GM23338 (cell line): ENCODE measurements around the gene TMEM92. TPM values are rescaled to one million over a fixed set of nuclear protein-coding genes. Genes with fewer than 3 reads are reported as not detected.

Experiments
- ATAC-seq: fragments of 200-7000 bp; cut with Tn5 transposase; 3 replicates; pipeline ENCODE4 v1.9.1; 2020
- DNase-seq: peaks from one replicate; pipeline ENCODE4 v3.0.0-alpha.2; 2015; ENCODE audit warnings: low spot score
- H2AFZ ChIP-seq: fragments of 200-600 bp; sonication (generic); 2 replicates; pipeline ENCODE4 v1.8.0; 2016; ENCODE audit warnings: antibody characterized with exemption, mild to moderate bottlenecking, moderate library complexity
- H3F3A ChIP-seq: fragments of 200-600 bp; sonication (generic); replicated peaks from 2 replicates; pipeline ENCODE4 v1.8.0; 2017; ENCODE audit warnings: antibody characterized with exemption, mixed run types, low read depth
- H3K27ac ChIP-seq: fragments of 200-600 bp; sonication (generic); 2 replicates; pipeline ENCODE4 v1.6.1; 2016; ENCODE audit warnings: low read depth
- H3K27me3 ChIP-seq: fragments of 200-600 bp; sonication (generic); 2 replicates; pipeline ENCODE4 v1.8.0; 2016; ENCODE audit warnings: mild to moderate bottlenecking, mixed run types, moderate library complexity; ENCODE audit not compliant: insufficient read depth
- H3K36me3 ChIP-seq: fragments of 200-600 bp; sonication (generic); 2 replicates; pipeline ENCODE4 v1.8.0; 2016; ENCODE audit warnings: mild to moderate bottlenecking; ENCODE audit not compliant: insufficient read depth
- H3K4me1 ChIP-seq: fragments of 200-600 bp; sonication (generic); 2 replicates; pipeline ENCODE4 v1.8.0; 2016; ENCODE audit warnings: mild to moderate bottlenecking, moderate library complexity; ENCODE audit not compliant: insufficient read depth
- H3K4me2 ChIP-seq: fragments of 200-600 bp; sonication (generic); 2 replicates; pipeline ENCODE4 v1.7.1; 2017; ENCODE audit warnings: mixed run types
- H3K4me3 ChIP-seq: fragments of 200-600 bp; sonication (generic); 2 replicates; pipeline ENCODE4 v1.6.1; 2016; ENCODE audit warnings: mixed run types
- H3K79me2 ChIP-seq: fragments of 200-600 bp; sonication (generic); replicated peaks from 2 replicates; pipeline ENCODE4 v1.8.0; 2017; ENCODE audit warnings: mild to moderate bottlenecking; ENCODE audit not compliant: insufficient read depth
- H3K9me2 ChIP-seq: fragments of 200-600 bp; sonication (generic); 2 replicates; pipeline ENCODE4 v1.8.0; 2017; ENCODE audit not compliant: insufficient read depth
- H4K20me1 ChIP-seq: fragments of 200-600 bp; sonication (generic); replicated peaks from 2 replicates; pipeline ENCODE4 v1.8.0; 2017; ENCODE audit warnings: mild to moderate bottlenecking; ENCODE audit not compliant: insufficient read depth
- H3K27ac Mint-ChIP-seq: 2 replicates; pipeline ENCODE4 v1.8.0; 2020; ENCODE audit warnings: inconsistent platforms, mild to moderate bottlenecking, moderate library complexity, mixed read lengths
- H3K27me3 Mint-ChIP-seq: 3 replicates; pipeline ENCODE4 v1.8.0; 2022; ENCODE audit warnings: low read depth, mild to moderate bottlenecking, moderate library complexity, mixed read lengths, inconsistent platforms; ENCODE audit not compliant: insufficient read depth, poor library complexity
- H3K36me3 Mint-ChIP-seq: 3 replicates; pipeline ENCODE4 v1.8.0; 2021; ENCODE audit warnings: low read depth, mild to moderate bottlenecking, inconsistent platforms, moderate library complexity, mixed read lengths
- H3K4me1 Mint-ChIP-seq: 3 replicates; pipeline ENCODE4 v1.8.0; 2020; ENCODE audit warnings: mild to moderate bottlenecking, inconsistent platforms, mixed read lengths
- H3K4me3 Mint-ChIP-seq: 3 replicates; pipeline ENCODE4 v1.8.0; 2021; ENCODE audit warnings: moderate library complexity, mild to moderate bottlenecking, inconsistent platforms, mixed read lengths
- H3K9me3 Mint-ChIP-seq: 3 replicates; pipeline ENCODE4 v1.8.0; 2020; ENCODE audit warnings: moderate library complexity, mild to moderate bottlenecking, inconsistent platforms, mixed read lengths
- CREB1 ChIP-seq: fragments of 250-450 bp; sonication (Bioruptor Pico); IDR thresholded peaks from 2 replicates; pipeline ENCODE4 v1.5.0; 2020; ENCODE audit warnings: low read depth, mild to moderate bottlenecking, moderate library complexity
- ETS1 ChIP-seq: IDR thresholded peaks from 2 replicates; pipeline ENCODE4 v1.6.1; 2016; ENCODE audit warnings: antibody characterized with exemption
- EZH2 ChIP-seq: fragments of 200-600 bp; sonication (generic); IDR thresholded peaks from one replicate; pipeline ENCODE4 v1.8.0; 2017; ENCODE audit warnings: antibody characterized with exemption, mild to moderate bottlenecking, low read depth; ENCODE audit not compliant: unreplicated experiment
- EZH2phosphoT487 ChIP-seq: fragments of 200-600 bp; sonication (generic); IDR thresholded peaks from one replicate; pipeline ENCODE4 v1.8.1; 2018; ENCODE audit warnings: antibody characterized with exemption; ENCODE audit not compliant: unreplicated experiment
- JUNB ChIP-seq: IDR thresholded peaks from one replicate; pipeline ENCODE4 v1.6.1; 2016; ENCODE audit warnings: antibody characterized with exemption; ENCODE audit not compliant: unreplicated experiment
- NANOG ChIP-seq: IDR thresholded peaks from 2 replicates; pipeline ENCODE4 v1.6.1; 2016; ENCODE audit warnings: antibody characterized with exemption, borderline replicate concordance
- POLR2AphosphoS5 ChIP-seq: IDR thresholded peaks from 2 replicates; pipeline ENCODE4 v1.6.1; 2016; ENCODE audit warnings: antibody characterized with exemption, low read depth
- STAT1 ChIP-seq: IDR thresholded peaks from one replicate; pipeline ENCODE4 v1.6.1; 2016; ENCODE audit warnings: antibody characterized with exemption; ENCODE audit not compliant: unreplicated experiment
- ZNF114 ChIP-seq: fragments of 250-450 bp; sonication (Bioruptor Pico); IDR thresholded peaks from 2 replicates; pipeline ENCODE4 v1.5.0; 2020; ENCODE audit warnings: mild to moderate bottlenecking, moderate library complexity
- ZNF331 ChIP-seq: fragments of 250-450 bp; sonication (Bioruptor Pico); IDR thresholded peaks from 2 replicates; pipeline ENCODE4 v1.5.0; 2020; ENCODE audit warnings: low read depth, mild to moderate bottlenecking, moderate library complexity
- ZNF462 ChIP-seq: fragments of 250-450 bp; sonication (Bioruptor Pico); IDR thresholded peaks from 2 replicates; pipeline ENCODE4 v1.5.0; 2020; ENCODE audit warnings: mild to moderate bottlenecking, moderate library complexity
- polyA plus RNA-seq: library from polyadenylated mRNA; unstranded; fragments of >200 nt; fragmentation: Nextera tagmentation; extraction: Ambion mirVana; gene quantifications from 2 replicates; pipeline ENCODE4 v1.2.1, GENCODE V29; 2016
- total RNA-seq: library from RNA; depleted of rRNA; stranded (reverse); fragments of >200 nt; shearing (Covaris generic); gene quantifications from 2 replicates; pipeline ENCODE4 v1.2.3, GENCODE V29; 2014
- TF ChIP-seq, protein P1 (sequence below): IDR thresholded peaks from one replicate; pipeline ENCODE4 v1.6.1; 2018; ENCODE audit warnings: antibody characterized with exemption; ENCODE audit not compliant: unreplicated experiment
- TF ChIP-seq, protein P2 (sequence below), 2 experiments: fragments of 200-600 bp in 1 of 2; sonication (generic) in 1 of 2; conservative IDR thresholded peaks; 2 replicates each; pipeline versions ENCODE4 v1.5.1 to v1.6.1; 2016 to 2017; ENCODE audit warnings: antibody characterized with exemption in 2 of 2, low read depth in 2 of 2, mild to moderate bottlenecking in 2 of 2, moderate library complexity in 1 of 2

Gene TMEM92
- total and polyA plus RNA-seq, 2 experiments from 2014 or later = 9.7 to 18.4 TPM

DNA sequence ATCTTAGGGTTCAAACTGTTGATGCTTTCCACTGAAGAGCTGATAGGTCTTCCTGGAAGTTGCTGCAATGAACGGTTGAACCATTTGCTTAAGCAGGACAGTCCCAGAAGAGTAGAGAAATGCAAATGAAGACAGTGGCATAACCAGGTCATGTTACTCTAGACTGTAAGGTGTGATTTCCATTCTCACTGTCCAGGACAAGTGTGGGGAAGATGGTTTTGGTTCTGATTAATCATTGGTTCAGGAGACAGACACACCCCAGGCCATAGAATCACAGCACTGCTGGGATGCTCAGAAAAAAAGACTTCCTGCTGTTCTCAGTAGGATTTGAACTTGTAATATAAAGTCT is 36.8 kb downstream of the TMEM92 start:
- Mint-ChIP-seq H3K27me3 (peaks cover 12% of the 10 kb centered on the region), H3K9me3 (peaks cover 6% of the 10 kb centered on the region; the same call in 2 of the 3 replicates), H3K36me3 (0 out of 3 replicates have a peak, but pooled peaks cover 3% of the 10 kb centered on the region), H3K27ac (no peak overlapping the region), H3K4me3 (no peak overlapping the region), H3K4me1 (peaks cover 15% of the 10 kb centered on the region)
- H3K4me2 ChIP-seq = peak overlapping the region; percentile 26; the same call in 1 of the 2 replicates
- H3K4me1 ChIP-seq = 0 out of 2 replicates have a peak, but pooled peaks cover 8% of the 10 kb centered on the region
- no peak overlapping the region for H3K4me3 ChIP-seq
- ATAC-seq (no peak), DNase-seq (no peak)
- 0 out of 2 replicates have a peak, but pooled peaks cover 3% of the 10 kb centered on the region for H3K9me2 ChIP-seq
- no peaks in the 10 kb centered on the region for H3F3A ChIP-seq
- no peaks in the 10 kb centered on the region for H3K27me3 ChIP-seq
- no peaks in the 10 kb centered on the region for H3K36me3 ChIP-seq
- H4K20me1 ChIP-seq = no peaks in the 10 kb centered on the region
- H2AFZ ChIP-seq = no peak overlapping the region
- H3K27ac ChIP-seq = no peak overlapping the region
- TF ChIP-seq JUNB (no peak), CREB1 (CRISPR knock-in tag) (no peak), STAT1 (no peak), ETS1 (no peak), ZNF331 (CRISPR knock-in tag) (no peak), NANOG (no peak), EZH2 (no peak), ZNF462 (CRISPR knock-in tag) (no peak), ZNF114 (no peak), POLR2AphosphoS5 (no peak), EZH2phosphoT487 (no peak)
- TF ChIP-seq, protein P1, sequence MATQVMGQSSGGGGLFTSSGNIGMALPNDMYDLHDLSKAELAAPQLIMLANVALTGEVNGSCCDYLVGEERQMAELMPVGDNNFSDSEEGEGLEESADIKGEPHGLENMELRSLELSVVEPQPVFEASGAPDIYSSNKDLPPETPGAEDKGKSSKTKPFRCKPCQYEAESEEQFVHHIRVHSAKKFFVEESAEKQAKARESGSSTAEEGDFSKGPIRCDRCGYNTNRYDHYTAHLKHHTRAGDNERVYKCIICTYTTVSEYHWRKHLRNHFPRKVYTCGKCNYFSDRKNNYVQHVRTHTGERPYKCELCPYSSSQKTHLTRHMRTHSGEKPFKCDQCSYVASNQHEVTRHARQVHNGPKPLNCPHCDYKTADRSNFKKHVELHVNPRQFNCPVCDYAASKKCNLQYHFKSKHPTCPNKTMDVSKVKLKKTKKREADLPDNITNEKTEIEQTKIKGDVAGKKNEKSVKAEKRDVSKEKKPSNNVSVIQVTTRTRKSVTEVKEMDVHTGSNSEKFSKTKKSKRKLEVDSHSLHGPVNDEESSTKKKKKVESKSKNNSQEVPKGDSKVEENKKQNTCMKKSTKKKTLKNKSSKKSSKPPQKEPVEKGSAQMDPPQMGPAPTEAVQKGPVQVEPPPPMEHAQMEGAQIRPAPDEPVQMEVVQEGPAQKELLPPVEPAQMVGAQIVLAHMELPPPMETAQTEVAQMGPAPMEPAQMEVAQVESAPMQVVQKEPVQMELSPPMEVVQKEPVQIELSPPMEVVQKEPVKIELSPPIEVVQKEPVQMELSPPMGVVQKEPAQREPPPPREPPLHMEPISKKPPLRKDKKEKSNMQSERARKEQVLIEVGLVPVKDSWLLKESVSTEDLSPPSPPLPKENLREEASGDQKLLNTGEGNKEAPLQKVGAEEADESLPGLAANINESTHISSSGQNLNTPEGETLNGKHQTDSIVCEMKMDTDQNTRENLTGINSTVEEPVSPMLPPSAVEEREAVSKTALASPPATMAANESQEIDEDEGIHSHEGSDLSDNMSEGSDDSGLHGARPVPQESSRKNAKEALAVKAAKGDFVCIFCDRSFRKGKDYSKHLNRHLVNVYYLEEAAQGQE = no peak
- TF ChIP-seq, protein P2, sequence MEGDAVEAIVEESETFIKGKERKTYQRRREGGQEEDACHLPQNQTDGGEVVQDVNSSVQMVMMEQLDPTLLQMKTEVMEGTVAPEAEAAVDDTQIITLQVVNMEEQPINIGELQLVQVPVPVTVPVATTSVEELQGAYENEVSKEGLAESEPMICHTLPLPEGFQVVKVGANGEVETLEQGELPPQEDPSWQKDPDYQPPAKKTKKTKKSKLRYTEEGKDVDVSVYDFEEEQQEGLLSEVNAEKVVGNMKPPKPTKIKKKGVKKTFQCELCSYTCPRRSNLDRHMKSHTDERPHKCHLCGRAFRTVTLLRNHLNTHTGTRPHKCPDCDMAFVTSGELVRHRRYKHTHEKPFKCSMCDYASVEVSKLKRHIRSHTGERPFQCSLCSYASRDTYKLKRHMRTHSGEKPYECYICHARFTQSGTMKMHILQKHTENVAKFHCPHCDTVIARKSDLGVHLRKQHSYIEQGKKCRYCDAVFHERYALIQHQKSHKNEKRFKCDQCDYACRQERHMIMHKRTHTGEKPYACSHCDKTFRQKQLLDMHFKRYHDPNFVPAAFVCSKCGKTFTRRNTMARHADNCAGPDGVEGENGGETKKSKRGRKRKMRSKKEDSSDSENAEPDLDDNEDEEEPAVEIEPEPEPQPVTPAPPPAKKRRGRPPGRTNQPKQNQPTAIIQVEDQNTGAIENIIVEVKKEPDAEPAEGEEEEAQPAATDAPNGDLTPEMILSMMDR (conservative IDR thresholded peaks at IDR 0.05; ENCODE audit: low read depth in 2 of 2) = no peak
- H3K79me2 ChIP-seq = no peaks in the 10 kb centered on the region
